ENCODE results near the gene BBS4.
A peak's percentile ranks its signal among the peaks of the same experiment; 100 is the strongest.
"Not testable (repeated sequence)": the region's sequence is repeated elsewhere in the genome, so short reads cannot be mapped to it uniquely, and the experiment has no call there.

Gene BBS4

DNA sequence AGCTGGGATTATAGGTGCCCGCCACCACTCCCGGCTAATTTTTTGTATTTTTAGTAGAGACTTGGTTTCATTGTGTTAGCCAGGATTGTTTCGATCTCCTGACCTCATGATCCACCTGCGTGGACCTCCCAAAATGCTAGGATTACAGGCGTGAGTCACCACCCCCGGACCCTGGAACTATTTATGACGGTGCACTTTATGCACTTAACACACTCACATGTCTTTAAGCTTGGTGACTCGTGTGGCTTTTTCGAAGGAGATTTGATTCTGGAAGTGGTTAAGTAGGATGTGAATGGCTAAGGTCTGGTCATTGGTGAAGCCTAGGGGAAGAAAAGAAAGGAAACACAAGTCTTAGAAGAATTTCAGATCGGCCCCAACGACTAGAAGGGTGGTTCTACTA lies 20.3 kb downstream of the BBS4 start:
- no peak for DNase-seq

DNA sequence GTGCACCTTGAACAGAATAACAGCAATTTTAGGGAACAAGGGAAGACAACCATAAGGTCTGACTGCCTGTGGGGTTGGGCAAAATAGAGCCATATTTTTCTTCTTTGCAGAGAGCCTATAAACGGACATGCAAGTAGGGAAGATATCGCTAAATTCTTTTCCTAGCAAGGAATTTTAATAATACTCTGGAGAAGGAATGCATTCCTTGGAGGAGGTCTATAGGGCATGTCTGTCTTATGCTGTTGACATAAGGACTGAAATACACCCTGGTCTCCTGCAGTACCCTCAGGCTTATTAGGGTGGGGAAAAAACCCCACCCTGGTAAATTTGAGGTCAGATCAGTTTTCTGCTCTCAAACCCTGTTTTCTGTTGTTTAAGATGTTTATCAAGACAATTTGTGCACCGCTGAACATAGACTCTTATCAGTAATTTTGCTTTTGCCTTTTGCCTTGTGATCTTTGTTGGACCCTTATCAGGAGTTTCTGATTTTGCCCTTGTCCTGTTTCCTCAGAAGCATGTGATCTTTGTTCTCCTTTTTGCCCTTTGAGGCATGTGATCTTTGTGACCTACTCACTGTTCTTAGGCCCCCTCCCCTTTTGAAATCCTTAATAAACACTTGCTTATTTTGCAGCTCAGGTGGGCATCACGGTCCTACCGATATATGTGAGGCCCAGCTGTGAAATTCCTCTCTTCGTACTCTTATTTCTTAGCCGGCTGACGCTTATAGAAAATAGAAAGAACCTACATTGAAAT lies 22.7 kb downstream of the BBS4 start:
- DNase-seq, result not testable (repeated sequence)

GRCh38 chr15:72722071-72722696 lies 36.2 kb downstream of the BBS4 start:
- peak; percentile 63 for DNase-seq

GRCh38 chr15:72724028-72724427 lies 38.0 kb downstream of the BBS4 start:
- no peak for DNase-seq

DNA sequence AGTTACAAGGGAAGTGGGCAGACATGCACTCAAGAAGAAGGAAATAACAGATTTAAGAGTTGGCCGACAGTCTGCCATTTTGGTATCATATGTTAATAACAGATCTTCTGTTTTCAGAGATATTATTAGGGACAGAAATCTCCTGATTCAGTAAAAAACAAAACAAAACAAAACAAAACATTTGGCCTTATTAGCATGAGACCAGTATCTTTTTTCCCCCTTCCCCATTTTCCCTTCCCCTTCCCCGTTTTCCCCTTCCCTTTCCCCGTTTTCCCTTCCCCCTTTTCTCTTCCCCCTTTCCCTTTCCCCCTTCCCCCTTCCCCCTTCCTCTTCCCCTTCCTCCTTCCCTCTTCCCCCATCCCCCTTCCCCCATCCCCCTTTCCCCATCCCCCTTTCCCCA lies 39.4 kb downstream of the BBS4 start:
- no peak for DNase-seq

GRCh38 chr15:72725851-72726250 lies 39.8 kb downstream of the BBS4 start:
- not testable (repeated sequence) for DNase-seq

DNA sequence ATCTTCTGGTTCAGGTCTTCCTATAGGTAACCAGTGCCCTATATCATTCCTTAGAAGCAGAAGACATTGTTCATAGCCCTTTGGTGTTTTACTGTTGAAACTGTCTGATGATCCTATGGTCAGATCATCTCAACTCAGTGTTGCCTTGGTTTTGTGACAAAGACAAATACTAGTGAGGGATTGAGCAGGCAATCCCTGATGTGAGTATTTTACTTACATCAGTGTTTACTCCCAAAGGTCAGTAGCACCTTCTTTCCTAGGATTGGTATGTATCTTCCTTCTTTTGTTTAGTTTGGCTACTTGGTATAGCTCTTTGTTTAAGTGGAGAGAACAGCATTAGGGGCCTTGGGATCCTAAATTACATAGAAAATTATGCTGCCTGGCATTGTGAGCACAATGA lies 41.1 kb downstream of the BBS4 start:
- no peak for DNase-seq

DNA sequence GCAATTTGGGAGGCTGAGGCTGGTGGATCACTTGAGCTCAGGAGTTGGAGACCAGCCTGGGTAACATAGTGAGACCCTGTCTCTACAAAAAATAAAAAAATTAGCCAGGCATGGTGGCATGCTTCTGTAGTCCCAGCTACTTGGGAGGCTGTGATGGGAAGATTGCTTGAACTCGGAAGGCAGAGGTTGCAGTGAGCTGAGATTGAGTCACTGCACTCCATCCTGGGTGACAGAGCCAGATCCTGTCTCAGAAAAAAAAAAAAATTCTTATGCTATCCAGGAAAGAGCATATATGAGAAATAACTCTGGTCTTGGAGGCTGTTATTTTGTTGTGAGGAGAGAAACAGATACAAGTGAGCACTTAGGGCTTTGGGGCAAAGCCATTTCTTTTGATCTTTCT lies 42.2 kb downstream of the BBS4 start:
- not testable (repeated sequence) for DNase-seq

GRCh38 chr15:72728821-72729220 lies 42.8 kb downstream of the BBS4 start:
- no peak for DNase-seq

DNA sequence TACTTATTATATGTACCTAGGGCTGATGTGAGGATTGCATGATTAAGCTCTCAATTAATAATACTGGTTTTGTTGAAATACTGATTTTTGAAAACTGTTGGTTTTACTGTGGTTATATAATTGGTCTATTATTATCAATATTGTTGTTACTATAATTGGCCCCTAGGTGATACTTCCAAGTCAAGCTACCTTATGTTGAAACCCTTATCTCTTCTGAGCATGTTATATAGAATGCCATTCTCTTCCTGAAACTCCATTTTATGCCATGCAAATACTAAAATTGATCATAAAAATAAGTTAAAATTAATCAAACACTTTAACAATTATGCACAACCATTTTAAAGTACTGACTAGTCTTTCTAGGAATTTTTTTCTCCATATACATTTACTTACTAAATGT lies 46.1 kb downstream of the BBS4 start:
- no peak for DNase-seq

GRCh38 chr15:72732516-72732915 lies 46.5 kb downstream of the BBS4 start:
- DNase-seq, result no peak

- DNase-seq, result no peak
Observed at GRCh38 chr15:72733941-72734738, 48.1 kb downstream of the BBS4 start.

DNA sequence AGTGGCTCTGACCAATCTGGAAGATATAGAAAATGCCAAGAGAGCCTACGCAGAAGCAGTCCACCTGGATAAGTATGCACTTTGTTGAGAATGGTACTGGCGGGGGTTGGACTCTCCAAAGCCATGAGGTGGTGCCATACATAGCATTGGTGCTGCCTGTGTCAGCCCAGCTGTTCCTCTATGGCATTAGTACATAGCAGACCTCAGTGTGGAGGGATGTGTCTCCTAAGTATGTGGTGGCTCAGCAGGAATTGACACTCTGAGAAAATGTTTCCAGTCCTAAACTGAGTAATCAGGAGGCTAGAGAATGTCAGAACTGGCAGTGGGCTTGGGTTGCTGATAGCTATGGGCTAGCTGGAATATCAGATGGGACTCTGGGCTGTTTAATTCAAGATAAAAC lies 49.1 kb downstream of the BBS4 start:
- no peak for DNase-seq

- no peak for DNase-seq
Observed at GRCh38 chr15:72737061-72737460, 51.1 kb downstream of the BBS4 start.

DNA sequence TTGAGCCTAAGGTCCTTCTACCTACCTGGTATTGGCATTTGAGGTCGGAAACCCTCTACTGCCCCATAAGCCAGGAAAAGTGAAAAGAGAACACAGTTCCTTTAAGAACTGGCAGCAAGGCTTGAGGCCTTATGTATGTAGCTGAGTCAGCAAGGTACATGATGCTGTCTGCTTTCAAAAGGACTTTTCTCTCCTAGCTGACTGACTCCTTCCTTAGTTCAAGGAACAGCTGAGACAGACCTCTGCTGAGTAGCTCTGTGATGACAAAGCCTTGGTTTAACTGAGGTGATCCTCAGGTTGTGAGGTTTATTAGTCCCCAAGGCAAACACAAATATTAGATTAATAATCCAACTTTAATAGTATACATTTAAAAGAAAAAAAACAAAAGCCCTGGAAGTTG lies 51.7 kb downstream of the BBS4 start:
- DNase-seq, result no peak

GRCh38 chr15:72740219-72740618 lies 54.2 kb downstream of the BBS4 start:
- DNase-seq, result no peak

GRCh38 chr15:72749700-72750099 lies 63.7 kb downstream of the BBS4 start:
- DNase-seq, result no peak

DNA sequence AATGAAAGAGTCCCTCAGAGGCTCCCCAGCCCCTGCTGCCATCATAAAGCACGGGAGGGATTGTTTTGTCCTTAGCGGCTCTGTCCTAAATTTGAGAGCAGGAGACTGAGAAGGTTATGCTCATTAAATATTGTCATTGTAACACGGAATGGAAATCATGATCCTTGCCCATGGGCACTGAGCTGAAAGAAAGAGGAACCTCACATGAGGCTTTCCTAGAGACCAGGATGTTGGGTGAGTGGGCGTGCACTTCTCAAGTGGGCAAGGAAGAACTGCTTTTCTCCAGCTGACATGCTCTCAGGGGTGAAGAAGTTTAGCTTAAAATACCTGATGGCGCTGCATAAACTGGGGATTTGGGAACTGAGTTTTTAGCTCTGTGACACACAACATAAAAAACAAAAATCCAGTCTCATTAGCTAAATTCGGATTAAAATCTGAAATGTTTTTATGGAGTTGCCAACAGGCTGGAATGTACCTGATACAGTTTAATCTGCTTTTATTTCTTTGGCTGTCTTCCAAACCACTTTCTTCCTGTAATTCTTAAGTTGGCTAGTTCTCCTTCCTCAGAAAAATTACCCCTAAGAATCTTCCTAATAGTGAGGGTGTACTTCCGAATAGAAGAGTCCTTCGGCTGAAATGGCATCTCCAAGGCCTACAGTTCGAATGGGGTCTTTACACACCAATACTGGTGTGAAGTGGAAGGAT lies 65.9 kb downstream of the BBS4 start:
- DNase-seq, result no peak

- no peak for DNase-seq
Observed at GRCh38 chr15:72754096-72754495, 68.1 kb downstream of the BBS4 start.

DNA sequence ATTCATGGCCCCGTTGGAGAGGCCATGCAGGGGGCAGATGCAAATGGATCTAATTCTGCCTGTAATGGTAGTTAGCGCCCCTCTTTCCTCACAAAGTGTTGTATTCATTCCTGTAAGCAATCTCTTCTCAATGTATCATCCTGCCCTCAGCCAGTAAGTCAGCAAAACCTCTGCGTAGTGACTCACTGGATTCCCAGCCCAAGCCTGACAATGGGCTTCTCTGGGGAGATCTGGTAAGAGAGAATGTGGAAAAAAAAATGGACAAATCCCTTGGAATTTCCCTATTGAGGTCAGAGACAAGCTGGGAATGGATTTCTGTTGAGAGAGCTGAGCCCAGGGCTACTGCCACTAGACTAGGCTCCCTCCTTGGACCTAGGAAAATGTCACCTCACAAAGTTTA lies 72.2 kb downstream of the BBS4 start:
- no peak for DNase-seq

- DNase-seq, result no peak
Observed at GRCh38 chr15:72760590-72761260, 74.7 kb downstream of the BBS4 start.

DNA sequence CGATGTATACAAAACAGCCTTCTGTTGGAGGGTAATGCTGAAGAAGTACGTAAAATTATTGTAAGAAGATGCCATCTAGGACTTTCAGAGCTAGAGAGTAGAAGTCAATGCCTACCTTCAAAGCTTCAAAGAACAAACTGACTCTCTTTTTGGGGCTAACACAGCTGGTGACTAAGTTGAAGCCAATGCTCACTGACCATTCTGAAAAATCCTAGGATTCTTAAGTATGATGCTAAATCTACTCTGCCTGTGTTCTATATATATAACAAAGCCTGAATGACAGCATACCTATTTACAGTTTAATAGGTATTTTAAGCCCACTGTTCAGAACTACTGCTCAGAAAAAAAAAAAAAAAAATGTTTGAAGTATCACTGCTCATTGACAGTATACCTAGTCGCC lies 78.6 kb downstream of the BBS4 start:
- DNase-seq, result no peak

DNA sequence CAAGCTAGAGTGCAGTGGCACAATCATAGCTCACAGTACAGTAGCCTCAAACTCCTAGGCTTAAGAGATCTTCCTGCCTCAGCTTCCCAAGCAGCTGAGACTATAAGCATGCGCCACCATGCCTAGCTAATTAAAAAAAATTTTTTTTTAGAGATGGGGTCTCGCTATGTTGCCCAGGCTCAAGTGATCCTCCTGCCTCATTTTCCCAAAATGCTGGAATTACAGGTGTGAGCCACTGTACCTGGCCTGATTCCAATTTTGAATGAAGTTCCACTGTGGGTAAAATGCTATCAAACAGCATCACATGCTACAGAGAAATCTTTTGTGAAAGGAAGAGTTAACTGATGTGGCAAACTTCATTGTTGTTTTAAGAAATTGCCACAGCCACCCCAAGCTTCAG lies 80.0 kb downstream of the BBS4 start:
- no peak for DNase-seq

Measured in stimulated activated CD4-positive, alpha-beta T cell treated with anti-CD3 and anti-CD28 coated beads, Interleukin-2, amount 100 ng/mL, for 48 hours (primary cell).